HepG2 (cell line): ENCODE results near the gene RAD1. TPM values are rescaled to one million over a fixed set of nuclear protein-coding genes. Genes with fewer than 3 reads are reported as not detected.

ENCODE experiments used
- ATF7 ChIP-seq, 2 experiments: fragments of 450-650 bp in 1 of 2; sonication (generic) in 1 of 2; formaldehyde crosslinking in 1 of 2; IDR thresholded peaks; 2 replicates each; pipeline versions ENCODE4 v1.4.0 to v1.6.1; 2016 to 2020; ENCODE audit warnings: antibody characterized with exemption in 1 of 2, mild to moderate bottlenecking in 1 of 2, missing genetic modification reagents in 1 of 2
- DZIP1 ChIP-seq: sonication (generic); formaldehyde crosslinking; IDR thresholded peaks from 2 replicates; pipeline ENCODE4 v1.5.0; 2020; ENCODE audit warnings: mild to moderate bottlenecking, missing genetic modification reagents
- ELF1 ChIP-seq: sonication (generic); formaldehyde crosslinking; IDR thresholded peaks from 2 replicates; pipeline ENCODE4 v1.4.0; 2020; ENCODE audit warnings: missing genetic modification reagents
- FOXJ3 ChIP-seq: sonication (generic); formaldehyde crosslinking; IDR thresholded peaks from 2 replicates; pipeline ENCODE4 v1.4.0; 2020; ENCODE audit warnings: missing genetic modification reagents, mild to moderate bottlenecking, borderline replicate concordance
- GPN1 ChIP-seq: sonication (generic); formaldehyde crosslinking; IDR thresholded peaks from 2 replicates; pipeline ENCODE4 v1.5.1; 2020; ENCODE audit warnings: missing genetic modification reagents, borderline replicate concordance
- GTF2F1 ChIP-seq: fragments of 150-350 bp; IDR thresholded peaks from 2 replicates; pipeline ENCODE4 v1.6.1; 2014; ENCODE audit warnings: low read length
- HNRNPUL1 ChIP-seq: fragments of 200-400 bp; formaldehyde crosslinking; IDR thresholded peaks from 2 replicates; pipeline ENCODE4 v1.6.1; 2017; ENCODE audit warnings: low read depth, mild to moderate bottlenecking, low read length, moderate library complexity
- MED8 ChIP-seq: sonication (generic); formaldehyde crosslinking; IDR thresholded peaks from 2 replicates; pipeline ENCODE4 v1.8.1; 2023; ENCODE audit warnings: mild to moderate bottlenecking, missing genetic modification reagents; ENCODE audit not compliant: insufficient replicate concordance
- NCOA1 ChIP-seq: sonication (generic); formaldehyde crosslinking; IDR thresholded peaks from 2 replicates; pipeline ENCODE4 v1.9.0; 2021; ENCODE audit warnings: missing genetic modification reagents
- PRMT3 ChIP-seq: sonication (generic); formaldehyde crosslinking; IDR thresholded peaks from 2 replicates; pipeline ENCODE4 v1.8.1; 2022; ENCODE audit warnings: low read depth, mild to moderate bottlenecking, moderate library complexity, missing genetic modification reagents, borderline replicate concordance
- RFXAP ChIP-seq: sonication (generic); formaldehyde crosslinking; IDR thresholded peaks from 2 replicates; pipeline ENCODE4 v1.4.0; 2020; ENCODE audit warnings: missing genetic modification reagents, borderline replicate concordance
- SMAD1 ChIP-seq: sonication (generic); formaldehyde crosslinking; IDR thresholded peaks from 2 replicates; pipeline ENCODE4 v1.4.0; 2020; ENCODE audit warnings: missing genetic modification reagents, low read depth, mild to moderate bottlenecking, borderline replicate concordance
- SP5 ChIP-seq: IDR thresholded peaks from 2 replicates; pipeline ENCODE4 v1.6.1; 2016; ENCODE audit warnings: low read depth, borderline replicate concordance
- ZNF225 ChIP-seq: sonication (generic); formaldehyde crosslinking; IDR thresholded peaks from 2 replicates; pipeline ENCODE4 v1.4.0; 2020; ENCODE audit warnings: mild to moderate bottlenecking, missing genetic modification reagents
- ZNF24 ChIP-seq: fragments of 450-650 bp; IDR thresholded peaks from 2 replicates; pipeline ENCODE4 v1.6.1; 2017; ENCODE audit warnings: antibody characterized with exemption, mild to moderate bottlenecking
- ZNF354B ChIP-seq: sonication (generic); formaldehyde crosslinking; IDR thresholded peaks from 2 replicates; pipeline ENCODE4 v1.8.0; 2022; ENCODE audit warnings: mild to moderate bottlenecking, missing genetic modification reagents
- ZNF607 ChIP-seq: sonication (generic); formaldehyde crosslinking; IDR thresholded peaks from 2 replicates; pipeline ENCODE4 v1.5.1; 2020; ENCODE audit warnings: missing genetic modification reagents, mild to moderate bottlenecking, borderline replicate concordance
- ZNF629 ChIP-seq: sonication (generic); formaldehyde crosslinking; conservative IDR thresholded peaks from 2 replicates; pipeline ENCODE4 v1.5.0; 2020; ENCODE audit warnings: missing genetic modification reagents
- ZNF766 ChIP-seq: sonication (generic); formaldehyde crosslinking; IDR thresholded peaks from 2 replicates; pipeline ENCODE4 v1.5.0; 2020; ENCODE audit warnings: missing genetic modification reagents, borderline replicate concordance
- polyA plus RNA-seq, 8 experiments: library from polyadenylated mRNA; depleted of rRNA in 3 of 8; stranded (reverse) in 7 of 8; unstranded in 1 of 8; fragments of >200 nt; fragmentation: Illumina TruSeq in 4 of 8; extraction: Trizol in 4 of 8; gene quantifications; 2 replicates each; pipeline versions ENCODE4 v1.2.1 to v1.2.3, GENCODE V29; 2011 to 2016; ENCODE audit warnings: low read depth in 4 of 8, missing spikeins in 1 of 8, mixed read lengths in 1 of 8; ENCODE audit not compliant: insufficient read depth in 1 of 8
- total RNA-seq, 5 experiments: library from RNA; depleted of rRNA; stranded (reverse); fragments of >200 nt; fragmentation: Illumina TruSeq; extraction: Trizol; gene quantifications; 2 replicates each; pipeline ENCODE4 v1.2.3, GENCODE V29; 2016; ENCODE audit warnings: low read depth in 1 of 5
- TF ChIP-seq, protein P1 (sequence below): sonication (generic); formaldehyde crosslinking; IDR thresholded peaks from 2 replicates; pipeline ENCODE4 v1.4.0; 2020; ENCODE audit warnings: missing genetic modification reagents, borderline replicate concordance
- TF ChIP-seq, protein P2 (sequence below): sonication (generic); formaldehyde crosslinking; IDR thresholded peaks from 2 replicates; pipeline ENCODE4 v1.4.0; 2020; ENCODE audit warnings: missing genetic modification reagents
- TF ChIP-seq, protein P3 (sequence below): sonication (generic); formaldehyde crosslinking; IDR thresholded peaks from 2 replicates; pipeline ENCODE4 v1.8.0; 2022; ENCODE audit warnings: mild to moderate bottlenecking, missing genetic modification reagents, moderate library complexity

The RAD1 gene
- total and polyA plus RNA-seq, 2 of the 13 experiments (the other 11 are each of a cell fraction or from before 2014, with no cell fraction given) = 14.7 to 39.1 TPM

DNA sequence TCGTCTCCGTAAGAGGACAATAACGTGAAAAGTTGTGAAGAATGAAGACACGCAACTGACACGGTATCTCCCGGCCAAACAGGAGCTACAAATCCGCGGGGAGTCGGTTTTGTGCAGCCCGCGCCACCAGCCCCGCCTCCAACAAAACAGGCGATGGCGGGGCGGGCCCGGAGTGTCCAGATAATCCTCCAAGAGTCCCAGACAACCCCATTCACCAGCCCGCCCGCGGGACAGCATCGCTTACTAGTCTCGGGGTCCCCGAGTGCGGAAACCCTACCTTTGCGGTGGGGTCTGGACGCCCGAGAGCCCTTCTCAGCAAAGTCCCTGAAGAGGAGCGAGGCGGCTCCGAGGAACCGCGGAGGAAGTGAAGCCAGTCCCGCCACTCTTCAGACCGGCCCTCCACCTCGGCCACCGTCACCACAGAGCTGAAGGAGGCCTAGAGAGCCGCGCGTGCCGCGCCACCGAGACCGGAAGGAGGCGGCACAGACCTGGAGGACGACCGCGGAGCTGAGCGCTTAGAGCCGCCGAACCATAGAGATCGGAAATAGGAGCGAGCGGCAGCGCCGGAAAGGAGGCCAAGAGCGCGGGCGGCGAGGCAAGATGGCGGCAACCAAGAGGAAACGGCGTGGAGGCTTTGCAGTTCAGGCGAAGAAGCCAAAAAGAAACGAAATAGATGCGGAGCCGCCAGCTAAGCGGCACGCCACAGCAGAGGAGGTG is at the start of gene RAD1, which contains the start of gene BRIX1 (continued):
- TF ChIP-seq, protein P1, sequence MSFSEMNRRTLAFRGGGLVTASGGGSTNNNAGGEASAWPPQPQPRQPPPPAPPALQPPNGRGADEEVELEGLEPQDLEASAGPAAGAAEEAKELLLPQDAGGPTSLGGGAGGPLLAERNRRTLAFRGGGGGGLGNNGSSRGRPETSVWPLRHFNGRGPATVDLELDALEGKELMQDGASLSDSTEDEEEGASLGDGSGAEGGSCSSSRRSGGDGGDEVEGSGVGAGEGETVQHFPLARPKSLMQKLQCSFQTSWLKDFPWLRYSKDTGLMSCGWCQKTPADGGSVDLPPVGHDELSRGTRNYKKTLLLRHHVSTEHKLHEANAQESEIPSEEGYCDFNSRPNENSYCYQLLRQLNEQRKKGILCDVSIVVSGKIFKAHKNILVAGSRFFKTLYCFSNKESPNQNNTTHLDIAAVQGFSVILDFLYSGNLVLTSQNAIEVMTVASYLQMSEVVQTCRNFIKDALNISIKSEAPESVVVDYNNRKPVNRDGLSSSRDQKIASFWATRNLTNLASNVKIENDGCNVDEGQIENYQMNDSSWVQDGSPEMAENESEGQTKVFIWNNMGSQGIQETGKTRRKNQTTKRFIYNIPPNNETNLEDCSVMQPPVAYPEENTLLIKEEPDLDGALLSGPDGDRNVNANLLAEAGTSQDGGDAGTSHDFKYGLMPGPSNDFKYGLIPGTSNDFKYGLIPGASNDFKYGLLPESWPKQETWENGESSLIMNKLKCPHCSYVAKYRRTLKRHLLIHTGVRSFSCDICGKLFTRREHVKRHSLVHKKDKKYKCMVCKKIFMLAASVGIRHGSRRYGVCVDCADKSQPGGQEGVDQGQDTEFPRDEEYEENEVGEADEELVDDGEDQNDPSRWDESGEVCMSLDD = peak; percentile 34; the same call in 1 of the 2 replicates
- TF ChIP-seq ATF7 (IDR thresholded peaks at IDR 0.05) (no peak), ATF7 (CRISPR knock-in tag; IDR thresholded peaks at IDR 0.05) (peak; percentile 24; the same call in 1 of the 2 replicates), DZIP1 (CRISPR knock-in tag) (no peak), ZNF225 (CRISPR knock-in tag) (peak; percentile 34; the same call in 1 of the 2 replicates), NCOA1 (CRISPR knock-in tag) (peak; percentile 93), ZNF354B (CRISPR knock-in tag) (no peak), SMAD1 (CRISPR knock-in tag) (peak; percentile 63; the same call in 1 of the 2 replicates), ZNF766 (0 out of 2 replicates have a peak, but pooled peaks have one; percentile 29), ZNF629 (no peak), PRMT3 (no peak), ZNF24 (peak; percentile 10; the same call in 1 of the 2 replicates), GTF2F1 (no peak), MED8 (CRISPR knock-in tag) (peak; percentile 84), ELF1 (CRISPR knock-in tag) (peak; percentile 98), GPN1 (no peak), RFXAP (CRISPR knock-in tag) (peak; percentile 40; the same call in 1 of the 2 replicates), FOXJ3 (CRISPR knock-in tag) (no peak), ZNF607 (CRISPR knock-in tag) (no peak), HNRNPUL1 (no peak), SP5 (CRISPR knock-in tag) (peak; percentile 25; the same call in 1 of the 2 replicates)
- TF ChIP-seq, protein P2, sequence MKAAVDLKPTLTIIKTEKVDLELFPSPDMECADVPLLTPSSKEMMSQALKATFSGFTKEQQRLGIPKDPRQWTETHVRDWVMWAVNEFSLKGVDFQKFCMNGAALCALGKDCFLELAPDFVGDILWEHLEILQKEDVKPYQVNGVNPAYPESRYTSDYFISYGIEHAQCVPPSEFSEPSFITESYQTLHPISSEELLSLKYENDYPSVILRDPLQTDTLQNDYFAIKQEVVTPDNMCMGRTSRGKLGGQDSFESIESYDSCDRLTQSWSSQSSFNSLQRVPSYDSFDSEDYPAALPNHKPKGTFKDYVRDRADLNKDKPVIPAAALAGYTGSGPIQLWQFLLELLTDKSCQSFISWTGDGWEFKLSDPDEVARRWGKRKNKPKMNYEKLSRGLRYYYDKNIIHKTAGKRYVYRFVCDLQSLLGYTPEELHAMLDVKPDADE (CRISPR knock-in tag) = no peak
- TF ChIP-seq, protein P3, sequence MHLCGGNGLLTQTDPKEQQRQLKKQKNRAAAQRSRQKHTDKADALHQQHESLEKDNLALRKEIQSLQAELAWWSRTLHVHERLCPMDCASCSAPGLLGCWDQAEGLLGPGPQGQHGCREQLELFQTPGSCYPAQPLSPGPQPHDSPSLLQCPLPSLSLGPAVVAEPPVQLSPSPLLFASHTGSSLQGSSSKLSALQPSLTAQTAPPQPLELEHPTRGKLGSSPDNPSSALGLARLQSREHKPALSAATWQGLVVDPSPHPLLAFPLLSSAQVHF (CRISPR knock-in tag) = no peak
